GM12873 (cell line): ENCODE results near the gene FAM83F.

ENCODE experiments used
- CTCF ChIP-seq: IDR thresholded peaks from 2 replicates; pipeline ENCODE4 v1.5.1; 2012; ENCODE audit warnings: low read depth, mild to moderate bottlenecking, moderate library complexity, low read length, control low read depth; ENCODE audit not compliant: insufficient read depth; ENCODE audit errors: missing control alignments

Gene FAM83F

GRCh38 chr22:40054486-40054885 lies 59.7 kb downstream of the FAM83F start:
- TF ChIP-seq CTCF: no peak

- no peak for TF ChIP-seq CTCF
Observed at GRCh38 chr22:40055143-40055883, 60.6 kb downstream of the FAM83F start.

GRCh38 chr22:40056154-40056553 lies 61.4 kb downstream of the FAM83F start:
- no peak for TF ChIP-seq CTCF

GRCh38 chr22:40056559-40056958 lies 61.8 kb downstream of the FAM83F start:
- TF ChIP-seq CTCF: no peak

- TF ChIP-seq CTCF: no peak
Observed at GRCh38 chr22:40057652-40058051, 62.9 kb downstream of the FAM83F start.

GRCh38 chr22:40058265-40058664 lies 63.5 kb downstream of the FAM83F start:
- no peak for TF ChIP-seq CTCF

GRCh38 chr22:40065981-40066380 lies 71.2 kb downstream of the FAM83F start:
- no peak for TF ChIP-seq CTCF
